Measurements from ENCODE around the gene SLC25A42.
"Not testable (repeated sequence)": the region's sequence is repeated elsewhere in the genome, so short reads cannot be mapped to it uniquely, and the experiment has no call there.

SLC25A42 gene

GRCh38 chr19:19107654-19108053 lies 43.9 kb downstream of the SLC25A42 start:
- DNase-seq, result no peak

GRCh38 chr19:19109601-19110000 lies 45.8 kb downstream of the SLC25A42 start:
- DNase-seq, result no peak

GRCh38 chr19:19110410-19111135 lies 46.8 kb downstream of the SLC25A42 start:
- DNase-seq, result no peak

GRCh38 chr19:19111136-19111835 lies 47.5 kb downstream of the SLC25A42 start:
- no peak for DNase-seq

- DNase-seq, result no peak
These were observed 48.3 kb downstream of the SLC25A42 start for GRCh38 chr19:19111967-19112580.

GRCh38 chr19:19113040-19113626 lies 49.3 kb downstream of the SLC25A42 start:
- no peak for DNase-seq

- no peak for DNase-seq
These were observed 52.2 kb downstream of the SLC25A42 start for GRCh38 chr19:19115954-19116353.

- DNase-seq, result no peak
These were observed 55.8 kb downstream of the SLC25A42 start for GRCh38 chr19:19119325-19120237.

GRCh38 chr19:19120308-19121231 lies 56.8 kb downstream of the SLC25A42 start:
- DNase-seq, result no peak

- DNase-seq, result no peak
These were observed 57.6 kb downstream of the SLC25A42 start for GRCh38 chr19:19121371-19121770.

GRCh38 chr19:19122902-19123301 lies 59.1 kb downstream of the SLC25A42 start:
- DNase-seq, result no peak

GRCh38 chr19:19123386-19123785 lies 59.6 kb downstream of the SLC25A42 start:
- no peak for DNase-seq

- no peak for DNase-seq
These were observed 62.3 kb downstream of the SLC25A42 start for GRCh38 chr19:19126102-19126501.

- no peak for DNase-seq
These were observed 68.2 kb downstream of the SLC25A42 start for GRCh38 chr19:19131989-19132388.

- no peak for DNase-seq
These were observed 69.1 kb downstream of the SLC25A42 start for GRCh38 chr19:19132912-19133311.

GRCh38 chr19:19133985-19134384 lies 70.2 kb downstream of the SLC25A42 start:
- no peak for DNase-seq

GRCh38 chr19:19134687-19135158 lies 70.9 kb downstream of the SLC25A42 start:
- no peak for DNase-seq

- not testable (repeated sequence) for DNase-seq
These were observed 71.9 kb downstream of the SLC25A42 start for GRCh38 chr19:19135713-19136112.

- DNase-seq, result no peak
These were observed 73.8 kb downstream of the SLC25A42 start for GRCh38 chr19:19137556-19138108.

GRCh38 chr19:19138109-19138981 lies 74.6 kb downstream of the SLC25A42 start, which contains the start of gene TMEM161A:
TSS of gene TMEM161A (minus strand) at chr19:19138478. CDS start at chr19:19138428, 50 bp downstream.
- peak; percentile 89 for DNase-seq

Data from GF-D8 (cell line).